Heart right ventricle (tissue), 16 donors: ENCODE results near the gene PTPRN2. TPM values are rescaled to one million over a fixed set of nuclear protein-coding genes. Genes with fewer than 3 reads are reported as not detected.

Experiments used
- ATAC-seq, 8 donors: fragments of 200-7000 bp; cut with Tn5 transposase; one replicate each; pipeline ENCODE4 v1.9.1; 2020; ENCODE audit warnings: mild to moderate bottlenecking in 8 of 8, moderate library complexity in 8 of 8, moderate number of reproducible peaks in 1 of 8
- DNase-seq, 2 donors: peaks; one replicate each; pipeline ENCODE4 v3.0.0-alpha.2; 2020
- H3K27ac ChIP-seq, 10 donors: fragments of 200-600 bp; sonication (generic) in 2 of 10; one replicate each; pipeline versions ENCODE4 v1.5.0 to v1.8.0; 2020 to 2022; ENCODE audit warnings: mild to moderate bottlenecking in 3 of 10
- H3K27me3 ChIP-seq, 7 donors: fragments of 200-600 bp; one replicate each; pipeline ENCODE4 v1.8.0; 2021 to 2022; ENCODE audit warnings: mild to moderate bottlenecking in 2 of 7
- H3K36me3 ChIP-seq, 9 donors: fragments of 200-600 bp; sonication (generic) in 1 of 9; one replicate each; pipeline versions ENCODE4 v1.5.0 to v1.8.0; 2020 to 2022; ENCODE audit warnings: mild to moderate bottlenecking in 2 of 9
- H3K4me1 ChIP-seq, 9 donors: fragments of 200-600 bp; sonication (generic) in 1 of 9; one replicate each; pipeline versions ENCODE4 v1.5.0 to v1.8.0; 2020 to 2022; ENCODE audit warnings: mild to moderate bottlenecking in 4 of 9
- H3K4me3 ChIP-seq, 10 donors: fragments of 200-600 bp; sonication (generic) in 2 of 10; one replicate each; pipeline versions ENCODE4 v1.5.0 to v1.8.0; 2020 to 2022; ENCODE audit warnings: mild to moderate bottlenecking in 7 of 10, moderate library complexity in 2 of 10
- H3K9me3 ChIP-seq, 11 donors: fragments of 200-600 bp in 10 of 11; sonication (generic) in 2 of 11; one replicate each; pipeline versions ENCODE4 v1.5.0 to v1.8.0; 2013 to 2022; ENCODE audit warnings: mild to moderate bottlenecking in 2 of 11, control low read depth in 1 of 11, moderate library complexity in 1 of 11
- WGBS, 2 donors: extraction: QIAGEN DNeasy Blood & Tissue Kit; methylation state at CpG; one replicate each; pipeline ENCODE4 v1.1.7; 2013; ENCODE audit warnings: inconsistent platforms in 1 of 2; 5-methylcytosine and 5-hydroxymethylcytosine counted together
- intact Hi-C, 10 donors: fragments of 100-400 bp; cut with DNase I; formaldehyde crosslinking; loops; one replicate each; pipeline versions ENCODE4 v1.11.1 to v1.14.2; 2022
- polyA plus RNA-seq, 2 donors: library from polyadenylated mRNA; stranded (reverse); fragments of 200-250 nt; gene quantifications; one replicate each; pipeline ENCODE4 v1.2.3, GENCODE V29; 2013
- total RNA-seq, 10 donors: library from RNA; stranded (reverse); fragmentation: NEBNext Ultra II Directional in 3 of 10; extraction: Animal tissue kit (Norgen Biotek cat#: 25700) in 3 of 10; gene quantifications; one replicate each; pipeline versions ENCODE4 v1.2.1 to v1.2.4, GENCODE V29; 2021 to 2023
- TF ChIP-seq, protein P1 (sequence below), 9 donors: fragments of 200-600 bp; sonication (generic) in 2 of 9; IDR thresholded peaks; one replicate each; pipeline versions ENCODE4 v1.5.0 to v1.8.0; 2021 to 2022; ENCODE audit warnings: antibody characterized with exemption in 9 of 9, mild to moderate bottlenecking in 5 of 9, moderate library complexity in 1 of 9
- donor health status: Arrhythmogenic right ventricular cardiomyopathy.
- donor health status: ischemic (EF 13 %, LVEDD 7.1; RV severe dilation, severe dysfunction).
- donor health status: healthy with polysubstance abuse.
- donor health status: DM: no; HTN: yes; CAD: no.
- donor health status: DM: no; HTN: no; CAD: no.
- donor health status: ischemic (EF 25% LVEDD 6.9; RV normal size, moderate dysfunction).
- donor health status: ischemic (EF 25% LVEDD 5.7; RV mildly dilated, moderate dysfunction).
- donor health status: healthy.
- donor health status: DM: yes; HTN: yes; CAD: no.
- donor health status: Ischemic cardiomyopathy.
- donor health status: ischemic (EF 35%, LVEDD 5.7; RV mildly dilated, moderate dysfunction).
- donor health status: nonischemic (EF 11% LVEDD 7.7; RV severe dilation, severe dysfunction).
- donor health status: DM: yes; HTN: yes; CAD: no.
- donor health status: PGD.
- donor health status: ischemic (EF 29% LVEDD 5.4; RV normal size, mild dysfunction).
- donor health status: nonischemic (EF 23%, LVEDD 6.1; RV moderate dilation, normal function).

Gene PTPRN2
- total and polyA plus RNA-seq, 12 donors: 0.82 to 1.8 (median 1.3) TPM

DNA sequence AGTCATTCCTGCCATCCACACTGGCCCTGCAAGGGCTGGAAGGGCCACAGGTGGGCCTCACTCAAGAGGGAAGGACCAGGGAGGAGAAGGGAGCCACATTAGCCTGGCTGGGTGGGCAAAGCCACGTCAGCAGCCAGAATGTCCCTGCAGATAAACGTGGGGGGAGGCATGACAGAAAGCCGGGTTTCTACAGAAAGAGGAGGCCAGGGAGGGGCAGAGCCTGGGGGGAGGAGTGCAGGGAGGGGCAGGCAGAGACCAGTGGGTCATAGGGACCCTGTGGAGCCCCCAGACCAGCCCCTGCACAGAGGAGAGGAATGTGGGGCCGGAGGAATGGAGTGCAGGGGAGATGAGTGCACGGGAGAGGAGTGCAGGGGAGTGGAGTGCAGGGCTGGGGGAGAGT lies 590.2 kb downstream of the PTPRN2 start:
- no peak overlapping the region for H3K4me3 ChIP-seq
- peaks cover 0 to 40% (median 15%) of the 10 kb centered on the region in 7 donors for H3K27me3 ChIP-seq
- no peaks in the 10 kb centered on the region for H3K4me1 ChIP-seq
- TF ChIP-seq, protein P1, sequence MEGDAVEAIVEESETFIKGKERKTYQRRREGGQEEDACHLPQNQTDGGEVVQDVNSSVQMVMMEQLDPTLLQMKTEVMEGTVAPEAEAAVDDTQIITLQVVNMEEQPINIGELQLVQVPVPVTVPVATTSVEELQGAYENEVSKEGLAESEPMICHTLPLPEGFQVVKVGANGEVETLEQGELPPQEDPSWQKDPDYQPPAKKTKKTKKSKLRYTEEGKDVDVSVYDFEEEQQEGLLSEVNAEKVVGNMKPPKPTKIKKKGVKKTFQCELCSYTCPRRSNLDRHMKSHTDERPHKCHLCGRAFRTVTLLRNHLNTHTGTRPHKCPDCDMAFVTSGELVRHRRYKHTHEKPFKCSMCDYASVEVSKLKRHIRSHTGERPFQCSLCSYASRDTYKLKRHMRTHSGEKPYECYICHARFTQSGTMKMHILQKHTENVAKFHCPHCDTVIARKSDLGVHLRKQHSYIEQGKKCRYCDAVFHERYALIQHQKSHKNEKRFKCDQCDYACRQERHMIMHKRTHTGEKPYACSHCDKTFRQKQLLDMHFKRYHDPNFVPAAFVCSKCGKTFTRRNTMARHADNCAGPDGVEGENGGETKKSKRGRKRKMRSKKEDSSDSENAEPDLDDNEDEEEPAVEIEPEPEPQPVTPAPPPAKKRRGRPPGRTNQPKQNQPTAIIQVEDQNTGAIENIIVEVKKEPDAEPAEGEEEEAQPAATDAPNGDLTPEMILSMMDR (IDR thresholded peaks at IDR 0.05): no peak
- DNase-seq: no peak
- no peaks in the 10 kb centered on the region for H3K36me3 ChIP-seq
- H3K27ac ChIP-seq: no peak overlapping the region
- 54 to 56% methylated on average over 5 of the region's 5 CpGs for WGBS, 2 donors
- intact Hi-C loops: no loop called here
- ATAC-seq: no peak
- H3K9me3 ChIP-seq: peaks cover 0 to 8% (median 0%) of the 10 kb centered on the region in 11 donors

DNA sequence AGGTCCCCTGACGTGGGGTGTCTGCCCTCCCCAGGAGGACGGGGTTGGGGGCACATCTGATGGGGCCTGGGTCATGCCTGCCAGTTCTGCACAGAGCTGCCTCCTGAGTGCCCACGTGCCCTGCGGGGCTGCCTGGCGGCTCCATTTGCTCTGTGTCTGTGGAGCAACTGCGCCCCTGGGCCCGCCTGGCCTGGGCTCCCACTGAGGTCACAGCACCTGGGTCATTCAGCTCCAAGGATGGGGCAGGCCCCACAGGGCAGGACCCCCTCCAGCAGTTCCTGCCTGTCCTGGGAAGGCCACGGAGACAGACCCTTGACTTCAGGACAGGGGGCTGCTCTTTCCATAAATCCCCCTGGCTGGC lies 590.6 kb downstream of the PTPRN2 start:
- ATAC-seq (peak in 1 of 8 donors; percentile 34), DNase-seq (no peak)
- Histone ChIP-seq H3K4me3 (no peak overlapping the region), H3K4me1 (no peaks in the 10 kb centered on the region), H3K9me3 (peaks cover 0 to 8% (median 0%) of the 10 kb centered on the region in 11 donors), H3K36me3 (no peaks in the 10 kb centered on the region), H3K27ac (no peak overlapping the region), H3K27me3 (peaks cover 0 to 40% (median 15%) of the 10 kb centered on the region in 7 donors)
- TF ChIP-seq, protein P1 (IDR thresholded peaks at IDR 0.05): no peak
- intact Hi-C loops: no loop called here
- 74 to 83% methylated on average over 8 of the region's 8 CpGs for WGBS, 2 donors

DNA sequence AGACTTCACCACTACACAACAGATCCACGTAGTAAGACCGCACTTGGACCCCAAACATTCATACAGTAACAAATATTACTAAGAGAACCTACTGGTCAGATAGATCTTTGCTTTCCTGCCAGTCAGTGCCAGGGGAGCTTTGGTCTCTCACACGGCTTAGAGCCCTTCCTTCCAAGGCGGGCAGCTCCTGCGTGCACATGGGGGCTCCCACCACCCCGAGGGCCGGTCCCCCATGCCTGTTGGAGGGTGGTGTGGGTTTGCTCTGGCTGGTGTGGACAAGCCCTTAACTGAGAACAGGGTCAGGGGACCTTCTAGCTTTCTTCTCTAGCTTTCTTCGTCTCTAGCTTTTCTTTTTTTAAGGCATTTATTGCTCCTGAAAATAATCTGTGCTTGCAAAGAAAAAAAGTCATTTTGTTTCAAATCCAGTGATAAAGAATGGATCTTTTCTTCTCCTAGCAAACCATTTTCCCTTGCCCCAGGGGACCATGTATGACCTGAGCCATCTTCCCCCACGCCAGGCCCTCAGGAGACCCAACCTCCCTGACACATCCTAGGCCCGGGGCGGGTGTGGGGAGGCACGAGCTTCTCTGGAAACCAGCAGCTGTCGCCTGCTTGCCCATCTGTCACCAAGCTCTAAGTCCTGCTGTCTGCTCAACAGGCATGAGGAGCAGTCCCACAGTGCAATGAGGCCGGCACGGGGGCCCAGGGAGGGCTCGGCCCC lies 591.1 kb downstream of the PTPRN2 start:
- Histone ChIP-seq H3K9me3 (peaks cover 0 to 8% (median 0%) of the 10 kb centered on the region in 11 donors), H3K36me3 (no peaks in the 10 kb centered on the region), H3K4me1 (no peaks in the 10 kb centered on the region), H3K4me3 (no peak overlapping the region), H3K27ac (no peak overlapping the region), H3K27me3 (peaks cover 0 to 38% (median 15%) of the 10 kb centered on the region in 7 donors)
- DNase-seq (no peak), ATAC-seq (no peak)
- TF ChIP-seq, protein P1 (IDR thresholded peaks at IDR 0.05): no peak
- intact Hi-C loops: no loop called here
- WGBS, 2 donors: 73 to 74% methylated on average over 16 of the region's 16 CpGs

DNA sequence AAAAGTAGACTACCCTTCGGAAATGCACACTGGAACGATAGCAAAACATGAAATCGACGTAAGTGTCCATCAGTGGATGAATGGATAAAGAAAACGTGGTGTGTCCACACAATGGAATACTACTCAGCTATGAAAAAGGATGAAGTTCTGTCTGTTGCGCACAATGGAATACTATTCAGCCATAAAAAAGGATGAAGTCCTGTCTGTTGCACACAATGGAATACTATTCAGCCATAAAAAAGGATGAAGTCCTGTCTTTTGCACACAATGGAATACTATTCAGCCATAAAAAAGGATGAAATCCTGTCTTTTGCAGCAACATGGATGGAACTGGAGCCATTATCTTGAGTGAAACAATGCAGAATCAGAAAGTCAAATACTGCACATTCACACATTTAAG lies 591.8 kb downstream of the PTPRN2 start:
- Histone ChIP-seq H3K27ac (no peak overlapping the region), H3K9me3 (peaks cover 0 to 8% (median 0%) of the 10 kb centered on the region in 11 donors), H3K4me1 (no peaks in the 10 kb centered on the region), H3K27me3 (peaks cover 0 to 38% (median 15%) of the 10 kb centered on the region in 7 donors), H3K36me3 (no peaks in the 10 kb centered on the region), H3K4me3 (no peak overlapping the region)
- intact Hi-C loops: no loop called here
- TF ChIP-seq, protein P1 (IDR thresholded peaks at IDR 0.05): no peak
- ATAC-seq (no peak), DNase-seq (no peak)
- 90 to 96% methylated on average over 6 of the region's 6 CpGs for WGBS, 2 donors
